PC-9 (cell line): ENCODE results near the gene MYO3B.

ENCODE experiments used
- CTCF ChIP-seq: fragments of 200-600 bp; sonication (generic); conservative IDR thresholded peaks from 2 replicates; pipeline ENCODE4 v1.6.1; 2017; ENCODE audit warnings: mixed run types, antibody characterized with exemption, mild to moderate bottlenecking, moderate library complexity
- EZH2 ChIP-seq: fragments of 200-600 bp; sonication (generic); IDR thresholded peaks from 2 replicates; pipeline ENCODE4 v1.8.0; 2017; ENCODE audit warnings: antibody characterized with exemption, low read depth

GRCh38 chr2:170241756-170242155 lies 63.8 kb downstream of the MYO3B start:
- no peak for TF ChIP-seq CTCF
- TF ChIP-seq EZH2 = no peak
